ENCODE results near the gene CYP27B1. TPM values are rescaled to one million over a fixed set of nuclear protein-coding genes. Genes with fewer than 3 reads are reported as not detected.

CYP27B1 gene
- total and polyA plus RNA-seq, 10 donors: 0.20 to 1.5 (median 0.47) TPM

- H3K27me3 ChIP-seq (replicated peaks in 1 of 7): no peaks in the 10 kb centered on the region
- H3K4me1 ChIP-seq: peaks cover 26 to 61% (median 51%) of the 10 kb centered on the region in 6 donors
- no peaks in the 10 kb centered on the region for H3K9me3 ChIP-seq
- TF ChIP-seq POLR2A (IDR thresholded peaks at IDR 0.05) (no peak), CTCF (IDR thresholded peaks at IDR 0.05 in 8 of 11, conservative IDR thresholded peaks at IDR 0.05 in 3 of 11) (no peak), POLR2AphosphoS5 (IDR thresholded peaks at IDR 0.05) (no peak)
- no peak for DNase-seq
- H3K27ac ChIP-seq: no peak overlapping the region
- 91 to 98% (median 95%) methylated on average over 5 of the region's 5 CpGs for WGBS, 5 donors
- intact Hi-C loops (cut with DNase I; ENCODE audit: low total_unique reads): no loop called here
- no peak overlapping the region for H3K4me3 ChIP-seq
- peaks cover 0 to 52% (median 39%) of the 10 kb centered on the region in 6 donors for H3K36me3 ChIP-seq
Observed at GRCh38 chr12:57749061-57749460, 17.8 kb downstream of the CYP27B1 start.

DNA sequence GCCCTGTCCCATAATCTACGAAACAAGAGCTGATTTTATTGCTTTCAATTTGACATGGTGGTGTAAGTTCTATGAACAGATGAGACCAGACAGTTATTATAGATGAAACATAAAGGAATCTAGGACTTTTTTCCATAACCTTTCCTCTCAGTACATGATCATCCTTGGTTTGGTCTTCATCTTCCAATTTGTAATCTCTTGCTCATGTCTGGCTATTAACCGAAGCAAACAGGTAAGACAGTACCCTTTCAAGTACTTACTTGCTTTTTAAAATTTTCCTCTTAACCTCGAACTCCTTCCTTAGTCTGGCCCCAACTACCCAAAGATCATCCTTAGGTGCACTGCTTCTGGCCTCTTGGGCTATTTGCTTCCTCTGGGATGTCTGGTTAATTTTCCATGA lies 20.9 kb downstream of the CYP27B1 start:
- TF ChIP-seq POLR2A (IDR thresholded peaks at IDR 0.05): no peak
- TF ChIP-seq CTCF (IDR thresholded peaks at IDR 0.05 in 8 of 11, conservative IDR thresholded peaks at IDR 0.05 in 3 of 11): no peak
- no peak for TF ChIP-seq POLR2AphosphoS5 (IDR thresholded peaks at IDR 0.05)
- peak overlapping the region in 4 of 8 donors; percentile 42 to 78 (median 62) for H3K4me3 ChIP-seq
- DNase-seq: no peak
- H3K27me3 ChIP-seq (replicated peaks in 1 of 7): no peaks in the 10 kb centered on the region
- peaks cover 0 to 52% (median 39%) of the 10 kb centered on the region in 6 donors for H3K36me3 ChIP-seq
- H3K9me3 ChIP-seq: no peaks in the 10 kb centered on the region
- intact Hi-C loops (cut with DNase I; ENCODE audit: low total_unique reads): no loop called here
- 85 to 90% (median 88%) methylated on average over 3 of the region's 3 CpGs for WGBS, 5 donors
- H3K4me1 ChIP-seq: peaks cover 18 to 63% (median 45%) of the 10 kb centered on the region in 6 donors
- peak overlapping the region in 6 of 8 donors; percentile 86 to 94 (median 92) for H3K27ac ChIP-seq

GRCh38 chr12:57745485-57745881 lies 21.4 kb downstream of the CYP27B1 start:
- intact Hi-C loops (cut with DNase I; ENCODE audit: low total_unique reads): no loop called here
- DNase-seq: peak; percentile 74
- Histone ChIP-seq H3K4me3 (peak overlapping the region; percentile 42 to 78 (median 63)), H3K27me3 (replicated peaks in 1 of 7) (no peaks in the 10 kb centered on the region), H3K27ac (peak overlapping the region; percentile 86 to 94 (median 92)), H3K36me3 (peaks cover 0 to 46% (median 36%) of the 10 kb centered on the region in 6 donors), H3K4me1 (peaks cover 18 to 63% (median 45%) of the 10 kb centered on the region in 6 donors), H3K9me3 (no peaks in the 10 kb centered on the region)
- TF ChIP-seq POLR2A (IDR thresholded peaks at IDR 0.05) (no peak), POLR2AphosphoS5 (IDR thresholded peaks at IDR 0.05) (no peak), CTCF (IDR thresholded peaks at IDR 0.05 in 8 of 11, conservative IDR thresholded peaks at IDR 0.05 in 3 of 11) (no peak)
- WGBS, 5 donors: 44 to 56% (median 54%) methylated on average over 7 to 8 of the region's 8 CpGs

DNA sequence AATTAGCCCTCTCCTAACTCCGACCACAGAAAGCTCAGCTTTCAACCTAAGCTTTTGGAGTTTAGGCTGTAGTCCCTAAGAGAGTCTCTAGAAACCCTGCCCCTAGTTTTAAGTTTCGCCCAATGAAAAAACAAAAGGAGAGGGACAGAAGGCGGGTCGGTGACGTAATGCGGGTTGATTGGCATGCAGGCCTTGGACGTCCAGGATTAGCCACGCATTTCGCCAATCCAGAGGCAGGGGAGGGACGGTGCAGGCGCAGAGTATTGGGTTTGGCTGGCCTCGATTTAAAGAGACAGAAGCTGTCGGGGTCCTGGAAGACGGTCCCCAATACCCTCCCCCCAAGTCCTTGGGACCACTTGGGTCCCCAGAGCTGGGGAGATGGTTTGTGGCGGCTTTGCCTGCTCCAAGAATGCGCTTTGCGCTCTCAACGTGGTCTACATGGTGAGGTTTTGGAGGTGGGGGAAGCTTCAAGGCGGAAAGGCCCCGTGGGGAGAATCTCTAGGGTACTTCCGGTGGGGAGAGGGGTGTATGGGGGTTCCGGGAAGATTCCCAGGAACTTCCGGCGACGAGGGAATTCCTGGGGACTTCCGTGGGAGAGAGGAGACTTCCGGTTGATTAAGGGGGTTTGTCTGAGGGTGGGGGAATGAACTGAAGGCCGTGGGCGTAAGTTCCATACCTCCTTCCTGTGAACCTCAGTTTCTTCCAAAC lies 21.9 kb downstream of the CYP27B1 start, which contains the start of gene TSPAN31:
TSPAN31 (plus strand) TSS at position 263 of the 708 bp plus-strand sequence; CDS start at position 379, 116 bp downstream.
- H3K4me3 ChIP-seq: peak within 1 kb of the TSS; percentile 42 to 78 (median 63)
- peaks cover 0 to 44% (median 31%) of the 10 kb centered on the region in 6 donors for H3K36me3 ChIP-seq
- peak; percentile 98 for DNase-seq
- H3K9me3 ChIP-seq: no peaks in the 10 kb centered on the region
- H3K27ac ChIP-seq: peak within 1 kb of the TSS; percentile 86 to 94 (median 92)
- intact Hi-C loops (cut with DNase I; ENCODE audit: low total_unique reads): no loop called here
- 0 to 2% (median 1%) methylated on average over 29 of the region's 29 CpGs for WGBS, 5 donors
- H3K27me3 ChIP-seq (replicated peaks in 1 of 7): peaks cover 0 to 5% (median 0%) of the 10 kb centered on the region in 7 donors
- TF ChIP-seq POLR2AphosphoS5 (IDR thresholded peaks at IDR 0.05) (peak; percentile 69 to 91 (median 89)), CTCF (IDR thresholded peaks at IDR 0.05 in 8 of 11, conservative IDR thresholded peaks at IDR 0.05 in 3 of 11) (peak in 5 of 11 experiments; percentile 21 to 38 (median 26)), POLR2A (IDR thresholded peaks at IDR 0.05) (peak in 1 of 3 donors; percentile 73)
- H3K4me1 ChIP-seq: peaks cover 18 to 63% (median 49%) of the 10 kb centered on the region in 6 donors
